ENCODE measurements around the gene UBA1.
A peak's percentile ranks its signal among the peaks of the same experiment; 100 is the strongest.

The UBA1 gene

GRCh38 chrX:47243351-47243750, 49.7 kb downstream of the UBA1 start:
- no peak for DNase-seq
- no peak overlapping the region for H3K4me3 ChIP-seq (ENCODE audit: low read depth, low read length)
- no peaks in the 10 kb centered on the region for H3K27me3 ChIP-seq (ENCODE audit: insufficient read depth, low read depth, severe bottlenecking)
- H3K9me3 ChIP-seq (ENCODE audit: severe bottlenecking) = no peaks in the 10 kb centered on the region
- peaks cover 36% of the 10 kb centered on the region for H3K36me3 ChIP-seq
- H3K27ac ChIP-seq = no peak overlapping the region
- no peak for TF ChIP-seq CTCF (IDR thresholded peaks at IDR 0.05; ENCODE audit: low read depth, low read length)

- peaks cover 35% of the 10 kb centered on the region for H3K36me3 ChIP-seq
These were observed 51.0 kb downstream of the UBA1 start for GRCh38 chrX:47244676-47245075.

GRCh38 chrX:47245156-47245555, 51.5 kb downstream of the UBA1 start:
- Histone ChIP-seq H3K27me3 (ENCODE audit: insufficient read depth, low read depth, severe bottlenecking) (no peaks in the 10 kb centered on the region), H3K9me3 (ENCODE audit: severe bottlenecking) (no peaks in the 10 kb centered on the region), H3K27ac (peak overlapping the region; percentile 77), H3K4me3 (ENCODE audit: low read depth, low read length) (no peak overlapping the region; the same call in 1 of the 2 replicates), H3K36me3 (peaks cover 32% of the 10 kb centered on the region)
- peak; percentile 80 for DNase-seq
- no peak for TF ChIP-seq CTCF (IDR thresholded peaks at IDR 0.05; ENCODE audit: low read depth, low read length)

More at GRCh38 chrX:47244676-47245075, 51.0 kb downstream of the UBA1 start:
- H3K27ac ChIP-seq = peak overlapping the region; percentile 77
- no peak overlapping the region for H3K4me3 ChIP-seq (ENCODE audit: low read depth, low read length)
- no peaks in the 10 kb centered on the region for H3K27me3 ChIP-seq (ENCODE audit: insufficient read depth, low read depth, severe bottlenecking)
- H3K9me3 ChIP-seq (ENCODE audit: severe bottlenecking) = no peaks in the 10 kb centered on the region
- TF ChIP-seq CTCF (IDR thresholded peaks at IDR 0.05; ENCODE audit: low read depth, low read length) = no peak
- no peak for DNase-seq

- H3K36me3 ChIP-seq = peaks cover 13% of the 10 kb centered on the region
- no peak for TF ChIP-seq CTCF (IDR thresholded peaks at IDR 0.05; ENCODE audit: low read depth, low read length)
- DNase-seq = no peak
- no peaks in the 10 kb centered on the region for H3K9me3 ChIP-seq (ENCODE audit: severe bottlenecking)
- no peaks in the 10 kb centered on the region for H3K27me3 ChIP-seq (ENCODE audit: insufficient read depth, low read depth, severe bottlenecking)
- no peak overlapping the region for H3K27ac ChIP-seq
- no peak overlapping the region for H3K4me3 ChIP-seq (ENCODE audit: low read depth, low read length)
These were observed 53.8 kb downstream of the UBA1 start for GRCh38 chrX:47247206-47247998.

GRCh38 chrX:47247999-47248320, 54.3 kb downstream of the UBA1 start:
- no peaks in the 10 kb centered on the region for H3K9me3 ChIP-seq (ENCODE audit: severe bottlenecking)
- no peak for TF ChIP-seq CTCF (IDR thresholded peaks at IDR 0.05; ENCODE audit: low read depth, low read length)
- no peaks in the 10 kb centered on the region for H3K27me3 ChIP-seq (ENCODE audit: insufficient read depth, low read depth, severe bottlenecking)
- no peak overlapping the region for H3K27ac ChIP-seq
- peaks cover 13% of the 10 kb centered on the region for H3K36me3 ChIP-seq
- no peak for DNase-seq
- no peak overlapping the region for H3K4me3 ChIP-seq (ENCODE audit: low read depth, low read length)

GRCh38 chrX:47248576-47248975, 54.9 kb downstream of the UBA1 start:
- H3K36me3 ChIP-seq = peaks cover 13% of the 10 kb centered on the region
- H3K27ac ChIP-seq = no peak overlapping the region
- no peaks in the 10 kb centered on the region for H3K27me3 ChIP-seq (ENCODE audit: insufficient read depth, low read depth, severe bottlenecking)
- H3K4me3 ChIP-seq (ENCODE audit: low read depth, low read length) = no peak overlapping the region
- no peak for TF ChIP-seq CTCF (IDR thresholded peaks at IDR 0.05; ENCODE audit: low read depth, low read length)
- H3K9me3 ChIP-seq (ENCODE audit: severe bottlenecking) = no peaks in the 10 kb centered on the region
- no peak for DNase-seq

All from WERI-Rb-1 (cell line).